PC-9 (cell line): ENCODE results near the gene NGB. TPM values are rescaled to one million over a fixed set of nuclear protein-coding genes. Genes with fewer than 3 reads are reported as not detected.

ENCODE experiments used
- BruUV-seq: library from RNA; stranded (reverse); fragments of 400-500 nt; replicated peaks from 2 replicates; lab custom pipeline; 2021; lab: Mats Ljungman, UMichigan
- CTCF ChIA-PET: fragments of 300-600 bp; sonication (Branson Sonifier 250); formaldehyde crosslinking; loops from one replicate; lab custom pipeline; 2022; ENCODE audit warnings: antibody characterized with exemption; lab: Charles Lee
- POLR2A ChIA-PET: fragments of 300-600 bp; sonication (Branson Sonifier 250); formaldehyde crosslinking; loops from one replicate; lab custom pipeline; 2022; ENCODE audit warnings: antibody characterized with exemption; ENCODE audit not compliant: unreplicated experiment; lab: Charles Lee
- DNase-seq, 2 experiments: peaks; one replicate each; pipeline versions ENCODE4 v3.0.0 to v3.0.0-alpha.2; 2015 to 2022; ENCODE audit warnings: mixed read lengths in 1 of 2
- H2AFZ ChIP-seq: fragments of 200-600 bp; sonication (generic); 2 replicates; pipeline ENCODE4 v1.8.1; 2017; ENCODE audit warnings: antibody characterized with exemption
- H3F3A ChIP-seq: fragments of 200-600 bp; sonication (generic); 2 replicates; pipeline ENCODE4 v1.8.1; 2017; ENCODE audit warnings: antibody characterized with exemption, mild to moderate bottlenecking, low read depth; ENCODE audit not compliant: insufficient read depth
- H3K27ac ChIP-seq: fragments of 200-600 bp; sonication (generic); 2 replicates; pipeline ENCODE4 v1.6.1; 2016; ENCODE audit warnings: mixed run types
- H3K27me3 ChIP-seq: fragments of 200-600 bp; sonication (generic); 2 replicates; pipeline ENCODE4 v1.6.1; 2016; ENCODE audit warnings: low read depth, mixed run types; ENCODE audit not compliant: insufficient read depth
- H3K36me3 ChIP-seq: fragments of 200-600 bp; sonication (generic); 2 replicates; pipeline ENCODE4 v1.6.1; 2016; ENCODE audit warnings: low read depth, mixed run types
- H3K4me1 ChIP-seq: fragments of 200-600 bp; sonication (generic); replicated peaks from 2 replicates; pipeline ENCODE4 v1.6.1; 2016; ENCODE audit warnings: mixed run types; ENCODE audit not compliant: insufficient read depth
- H3K4me2 ChIP-seq: fragments of 200-600 bp; sonication (generic); 2 replicates; pipeline ENCODE4 v1.6.1; 2017; ENCODE audit warnings: mixed run types
- H3K4me3 ChIP-seq: fragments of 200-600 bp; sonication (generic); 2 replicates; pipeline ENCODE4 v1.6.1; 2016; ENCODE audit warnings: mixed run types
- H3K79me2 ChIP-seq: fragments of 200-600 bp; sonication (generic); 2 replicates; pipeline ENCODE4 v1.6.1; 2017; ENCODE audit warnings: low read depth, mixed run types
- H3K9me2 ChIP-seq: fragments of 200-600 bp; sonication (generic); 2 replicates; pipeline ENCODE4 v1.8.1; 2017; ENCODE audit warnings: mild to moderate bottlenecking; ENCODE audit not compliant: insufficient read depth
- H3K9me3 ChIP-seq: fragments of 200-600 bp; sonication (generic); 2 replicates; pipeline ENCODE4 v1.8.1; 2016; ENCODE audit warnings: low read depth; ENCODE audit not compliant: insufficient read depth
- H4K20me1 ChIP-seq: fragments of 200-600 bp; sonication (generic); 2 replicates; pipeline ENCODE4 v1.8.1; 2017; ENCODE audit not compliant: insufficient read depth
- CTCF ChIP-seq: fragments of 200-600 bp; sonication (generic); conservative IDR thresholded peaks from 2 replicates; pipeline ENCODE4 v1.6.1; 2017; ENCODE audit warnings: mixed run types, antibody characterized with exemption, mild to moderate bottlenecking, moderate library complexity
- EZH2 ChIP-seq: fragments of 200-600 bp; sonication (generic); IDR thresholded peaks from 2 replicates; pipeline ENCODE4 v1.8.0; 2017; ENCODE audit warnings: antibody characterized with exemption, low read depth
- intact Hi-C: fragments of 100-400 bp; cut with micrococcal nuclease; formaldehyde crosslinking; loops from one replicate; pipeline ENCODE4 v1.10.0; 2022; ENCODE audit not compliant: unreplicated experiment
- microRNA-seq: library from miRNA; unstranded; fragments of <30 nt; microRNA quantifications from one replicate; pipeline ENCODE4 v1.2.0, GENCODE V29; 2021; ENCODE audit warnings: borderline number of aligned reads, borderline replicate concordance
- total RNA-seq: library from RNA; stranded (reverse); gene quantifications from 2 replicates; pipeline ENCODE4 v1.2.3, GENCODE V29; 2021

Gene NGB
- total RNA-seq, 1 experiment from 2014 or later: not detected

GRCh38 chr14:77217551-77217950, 53.5 kb downstream of the NGB start:
- no peak overlapping the region for H3K27ac ChIP-seq
- peaks cover 86% of the 10 kb centered on the region for H3K27me3 ChIP-seq
- no peak for TF ChIP-seq CTCF
- TF ChIP-seq EZH2: no peak
- CTCF ChIA-PET: no interaction called here
- no peaks in the 10 kb centered on the region for H3K36me3 ChIP-seq
- no peaks in the 10 kb centered on the region for H3K9me3 ChIP-seq
- H3K9me2 ChIP-seq: no peaks in the 10 kb centered on the region
- H3F3A ChIP-seq: no peaks in the 10 kb centered on the region
- no peak overlapping the region for H3K4me3 ChIP-seq
- no peak overlapping the region for H3K4me2 ChIP-seq
- POLR2A ChIA-PET: no interaction called here
- H3K79me2 ChIP-seq: no peaks in the 10 kb centered on the region
- H3K4me1 ChIP-seq: no peaks in the 10 kb centered on the region
- DNase-seq: no peak
- H4K20me1 ChIP-seq: no peaks in the 10 kb centered on the region
- BruUV-seq: no TSS peak
- no peak overlapping the region for H2AFZ ChIP-seq
- intact Hi-C loops: no loop called here

Small RNA genes within 50 kb of the gene (microRNA-seq; reads per million reads assigned to microRNA genes)
- not detected for gene MIR1260A

Other genes starting within 250 kb of the NGB start
- 74.6 and 84.5 TPM in 2 replicates for gene IRF2BPL, start 242.5 kb downstream of the NGB start, total RNA-seq
- gene CIPC, start 172.9 kb downstream of the NGB start, total RNA-seq: 54.7 and 66.3 TPM in 2 replicates
- gene ZDHHC22, start 129.4 kb downstream of the NGB start, total RNA-seq: not detected in 2 replicates
- 2.1 and 2.2 TPM in 2 replicates for gene TMEM63C, start 89.4 kb downstream of the NGB start, total RNA-seq
- 96.5 and 109 TPM in 2 replicates for gene POMT2, start 49.7 kb upstream of the NGB start, total RNA-seq
- gene GSTZ1, start 49.8 kb upstream of the NGB start, total RNA-seq: 135 and 195 TPM in 2 replicates
- 32.1 and 42.6 TPM in 2 replicates for gene TMED8, start 105.9 kb upstream of the NGB start, total RNA-seq
- 4.8 and 7.8 TPM in 2 replicates for gene SAMD15, start 106.2 kb upstream of the NGB start, total RNA-seq
- 2.0 and 2.1 TPM in 2 replicates for gene NOXRED1, start 152.3 kb upstream of the NGB start, total RNA-seq
- 46.1 and 54.5 TPM in 2 replicates for gene VIPAS39, start 186.4 kb upstream of the NGB start, total RNA-seq
- 448 and 674 TPM in 2 replicates for gene AHSA1, start 186.9 kb upstream of the NGB start, total RNA-seq
- 0.20 TPM in 1 of 2 replicates, not detected in the other for gene ISM2, start 227.6 kb upstream of the NGB start, total RNA-seq